A549 (cell line): Measurements from ENCODE around the gene CPT1B. TPM values are rescaled to one million over a fixed set of nuclear protein-coding genes. Genes with fewer than 3 reads are reported as not detected.
A peak's percentile ranks its signal among the peaks of the same experiment; 100 is the strongest.
"Not testable (repeated sequence)": the region's sequence is repeated elsewhere in the genome, so short reads cannot be mapped to it uniquely, and the experiment has no call there.

ENCODE experiments used
- ATAC-seq, 2 experiments: fragments of 200-7000 bp in 1 of 2; fragments of >200 bp in 1 of 2; cut with Nextera tagmentation in 1 of 2; cut with Tn5 transposase in 1 of 2; 3 replicates each; pipeline versions ENCODE4 v1.8.0 to v1.9.1; 2018 to 2020; ENCODE audit warnings: mild to moderate bottlenecking in 1 of 2, moderate library complexity in 1 of 2
- CTCF ChIA-PET: fragments of 300-600 bp; sonication (Branson Sonifier 250); formaldehyde crosslinking; extraction: SDS; loops from one replicate; lab custom pipeline; 2021; ENCODE audit warnings: antibody characterized with exemption, inconsistent platforms; lab: Yijun Ruan, JAX
- POLR2A ChIA-PET: fragments of 350-600 bp; formaldehyde crosslinking; extraction: SDS; loops from one replicate; lab custom pipeline; 2021; ENCODE audit warnings: antibody characterized with exemption, inconsistent platforms; lab: Yijun Ruan, JAX
- DNase-seq, 2 experiments: peaks; one replicate each; pipeline versions ENCODE4 v3.0.0 to v3.0.0-alpha.2; 2011 to 2016; ENCODE audit warnings: low read depth in 1 of 2, low spot score in 1 of 2
- FAIRE-seq: peaks from 2 replicates; lab custom pipeline; 2011; peaks lifted over from hg19 to GRCh38; lab: Jason Lieb, UNC
- H3K27ac ChIP-seq, 2 experiments: fragments of >200 bp; sonication (Bioruptor Twin); formaldehyde crosslinking; 3 replicates each; pipeline ENCODE4 v1.5.1; 2016 to 2017
- H3K4me1 ChIP-seq: fragments of >200 bp; sonication (Bioruptor Twin); formaldehyde crosslinking; 3 replicates; pipeline ENCODE4 v1.6.1; 2016
- H3K4me2 ChIP-seq: fragments of >200 bp; sonication (Bioruptor Twin); formaldehyde crosslinking; 3 replicates; pipeline ENCODE4 v1.6.1; 2016
- H3K4me3 ChIP-seq: fragments of >200 bp; sonication (Bioruptor Twin); formaldehyde crosslinking; 3 replicates; pipeline ENCODE4 v1.5.1; 2016
- H3K9me3 ChIP-seq: fragments of >200 bp; sonication (Bioruptor Twin); formaldehyde crosslinking; 3 replicates; pipeline ENCODE4 v1.6.1; 2016
- BHLHE40 ChIP-seq: IDR thresholded peaks from 2 replicates; pipeline ENCODE4 v1.6.1; 2012; ENCODE audit warnings: low read depth, low read length, inconsistent platforms
- CEBPB ChIP-seq, 2 experiments: fragments of >200 bp in 1 of 2; sonication (Bioruptor Twin) in 1 of 2; formaldehyde crosslinking in 1 of 2; IDR thresholded peaks; 2 replicates each; pipeline ENCODE4 v1.6.1; 2012 to 2016
- CHD2 ChIP-seq: fragments of 150-350 bp; IDR thresholded peaks from 2 replicates; pipeline ENCODE4 v1.6.1; 2014; ENCODE audit warnings: low read length; ENCODE audit not compliant: partially characterized antibody
- EP300 ChIP-seq, 2 experiments: fragments of >200 bp; sonication (Bioruptor Twin); formaldehyde crosslinking; IDR thresholded peaks; 2 replicates in 1 of 2; 3 replicates in 1 of 2; pipeline ENCODE4 v1.6.1; 2016 to 2017
- FOSL2 ChIP-seq, 2 experiments: fragments of 450-650 bp in 1 of 2; fragments of >200 bp in 1 of 2; sonication (Bioruptor Twin) in 1 of 2; formaldehyde crosslinking; IDR thresholded peaks; 2 replicates each; pipeline versions ENCODE4 v1.5.0 to v1.6.1; 2016 to 2020; ENCODE audit warnings: mild to moderate bottlenecking in 1 of 2, moderate library complexity in 1 of 2
- FOXS1 ChIP-seq: fragments of 250-450 bp; sonication (Bioruptor Pico); IDR thresholded peaks from 2 replicates; pipeline ENCODE4 v1.5.0; 2020; ENCODE audit warnings: mild to moderate bottlenecking, moderate library complexity
- GATA3 ChIP-seq: IDR thresholded peaks from 2 replicates; pipeline ENCODE4 v1.6.1; 2012; ENCODE audit warnings: borderline replicate concordance
- HDAC2 ChIP-seq: fragments of 200-600 bp; sonication (generic); IDR thresholded peaks from 2 replicates; pipeline ENCODE4 v1.6.1; 2016
- HOXB5 ChIP-seq: fragments of 250-450 bp; sonication (Bioruptor Pico); IDR thresholded peaks from 2 replicates; pipeline ENCODE4 v1.5.0; 2020; ENCODE audit warnings: mild to moderate bottlenecking, moderate library complexity
- JUNB ChIP-seq: fragments of >200 bp; sonication (Bioruptor Twin); formaldehyde crosslinking; IDR thresholded peaks from 2 replicates; pipeline ENCODE4 v1.6.1; 2016
- KDM5A ChIP-seq: fragments of 200-600 bp; sonication (generic); IDR thresholded peaks from 2 replicates; pipeline ENCODE4 v1.6.1; 2016; ENCODE audit warnings: antibody characterized with exemption, mild to moderate bottlenecking
- MAFK ChIP-seq: fragments of 450-650 bp; IDR thresholded peaks from 2 replicates; pipeline ENCODE4 v1.6.1; 2014; ENCODE audit not compliant: partially characterized antibody
- MAX ChIP-seq: IDR thresholded peaks from 2 replicates; pipeline ENCODE4 v1.6.1; 2012
- MYC ChIP-seq: IDR thresholded peaks from 2 replicates; pipeline ENCODE4 v1.6.1; 2012; ENCODE audit warnings: mild to moderate bottlenecking, inconsistent platforms, low read length, improper control_type of control experiment, borderline replicate concordance
- NPAS2 ChIP-seq: fragments of 250-450 bp; sonication (Bioruptor Pico); IDR thresholded peaks from 2 replicates; pipeline ENCODE4 v1.8.0; 2022; ENCODE audit warnings: mild to moderate bottlenecking, moderate library complexity, borderline replicate concordance
- NR3C1 ChIP-seq: fragments of >200 bp; sonication (Bioruptor Twin); formaldehyde crosslinking; IDR thresholded peaks from 3 replicates; pipeline ENCODE4 v1.6.1; 2017
- PHF8 ChIP-seq: fragments of 200-600 bp; sonication (generic); IDR thresholded peaks from 2 replicates; pipeline ENCODE4 v1.6.1; 2016; ENCODE audit warnings: low read depth, mild to moderate bottlenecking, antibody characterized with exemption, moderate library complexity, borderline replicate concordance
- POLR2AphosphoS2 ChIP-seq: conservative IDR thresholded peaks from 2 replicates; pipeline ENCODE4 v1.6.1; 2012; ENCODE audit warnings: low read length, improper control_type of control experiment, inconsistent platforms
- RARB ChIP-seq: fragments of 250-450 bp; sonication (Bioruptor Pico); IDR thresholded peaks from 2 replicates; pipeline ENCODE4 v1.8.0; 2021; ENCODE audit warnings: mild to moderate bottlenecking, moderate library complexity
- REST ChIP-seq: fragments of 200-600 bp; sonication (generic); IDR thresholded peaks from 2 replicates; pipeline ENCODE4 v1.6.1; 2016; ENCODE audit warnings: antibody characterized with exemption, mild to moderate bottlenecking, moderate library complexity
- SREBF2 ChIP-seq: fragments of 450-650 bp; IDR thresholded peaks from 2 replicates; pipeline ENCODE4 v1.6.1; 2014; ENCODE audit warnings: mild to moderate bottlenecking, moderate library complexity
- TFCP2L1 ChIP-seq: fragments of 250-450 bp; sonication (Bioruptor Pico); IDR thresholded peaks from 2 replicates; pipeline ENCODE4 v1.5.0; 2021; ENCODE audit warnings: mild to moderate bottlenecking
- ZFP36 ChIP-seq: fragments of 450-650 bp; IDR thresholded peaks from 2 replicates; pipeline ENCODE4 v1.6.1; 2014; ENCODE audit warnings: borderline replicate concordance; ENCODE audit not compliant: partially characterized antibody
- WGBS: methylation state at CpG from one replicate; pipeline ENCODE4 v1.1.6; 2017; ENCODE audit errors: missing lambda C conversion rate; 5-methylcytosine and 5-hydroxymethylcytosine counted together
- polyA plus RNA-seq, 4 experiments: library from polyadenylated mRNA; depleted of rRNA in 3 of 4; stranded (reverse); fragments of >200 nt; fragmentation: RNase III in 1 of 4; extraction: RNeasy Plus Mini Kit Qiagen cat#74134 plus additional on column Dnase treatment in 1 of 4; gene quantifications; 2 replicates in 3 of 4; 3 replicates in 1 of 4; pipeline ENCODE4 v1.2.3, GENCODE V29; 2011 to 2017
- TF ChIP-seq, protein P1 (sequence below): fragments of 250-450 bp; sonication (Bioruptor Pico); IDR thresholded peaks from 2 replicates; pipeline ENCODE4 v1.5.0; 2020; ENCODE audit warnings: low read depth, mild to moderate bottlenecking, moderate library complexity
- TF ChIP-seq, protein P2 (sequence below): fragments of >200 bp; sonication (Bioruptor Twin); formaldehyde crosslinking; IDR thresholded peaks from 3 replicates; pipeline ENCODE4 v1.5.1; 2016

Gene CPT1B
- polyA plus RNA-seq, 2 of the 4 experiments (the other 2 are of a cell fraction): 12.1 to 26.5 TPM

- WGBS: 14% methylated on average over 5 of the region's 5 CpGs
- not testable (repeated sequence) for FAIRE-seq, H3K9me3 ChIP-seq, H3K4me3 ChIP-seq
- TF ChIP-seq FOSL2 (IDR thresholded peaks at IDR 0.05): peak; percentile 58; the same call in 1 of the 2 replicates
- peak; percentile 83 for TF ChIP-seq FOSL2 (CRISPR knock-in tag; IDR thresholded peaks at IDR 0.05)
- peak in 1 of 2 experiments; percentile 18; a peak in 1 of 5 replicates for TF ChIP-seq EP300 (IDR thresholded peaks at IDR 0.05)
- peak; percentile 79 to 88 for TF ChIP-seq CEBPB (IDR thresholded peaks at IDR 0.05)
- TF ChIP-seq JUNB: peak; percentile 43; the same call in 1 of the 2 replicates
- peaks cover 69% of the 10 kb centered on the region for H3K4me1 ChIP-seq
- DNase-seq (peak in 1 of 2 experiments; percentile 72), ATAC-seq (peak in 1 of 2 experiments; percentile 43; a peak in 3 of 6 replicates)
- POLR2A ChIA-PET: interaction anchor here (0.9 to 1.1 kb wide), 3 partner anchors 10 to 21 kb away, joined by 3 to 5 read pairs (median 5); partner anchors contain the start of gene SYCE3
- H3K4me2 ChIP-seq: peak overlapping the region; percentile 50
- H3K27ac ChIP-seq: peak overlapping the region; percentile 76 to 92; a peak in 5 of 6 replicates
- CTCF ChIA-PET: interaction anchor here (1.0 to 4.1 kb wide), 2 partner anchors 16 to 21 kb away, joined by 3 to 19 read pairs; partner anchors contain the start of genes SCO2 and SYCE3
These were observed 36.6 kb downstream of the CPT1B start for GRCh38 chr22:50541667-50542026.

DNA sequence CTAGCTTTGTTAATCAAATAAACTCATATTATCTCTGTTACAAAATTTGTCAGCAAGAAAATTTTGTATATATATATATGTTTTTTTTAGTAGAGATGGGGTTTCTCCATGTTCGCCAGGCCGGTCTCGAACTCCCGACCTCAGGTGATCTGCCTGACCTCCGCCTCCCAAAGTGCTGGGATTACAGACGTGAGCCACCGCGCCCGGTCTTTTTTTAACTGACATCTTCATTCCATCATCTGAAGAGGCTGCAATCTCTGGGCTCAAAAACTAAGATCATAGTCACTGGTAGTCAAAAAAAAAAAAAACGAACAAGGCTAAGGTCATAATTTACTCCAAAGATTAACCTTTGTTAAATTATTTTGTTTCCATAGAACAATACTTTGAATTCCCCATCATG lies 37.8 kb downstream of the CPT1B start:
- peaks cover 61% of the 10 kb centered on the region for H3K4me1 ChIP-seq
- H3K9me3 ChIP-seq: no peaks in the 10 kb centered on the region
- no peak for FAIRE-seq
- CTCF ChIA-PET: interaction anchor here (0.6 to 4.1 kb wide), 5 partner anchors 15 to 107 kb away, joined by 3 to 19 read pairs (median 5); partner anchors contain the start of genes SCO2 and SYCE3
- 79% methylated on average over 10 of the region's 10 CpGs for whole genome bisulfite sequencing
- peak overlapping the region; percentile 75 for H3K4me2 ChIP-seq
- H3K27ac ChIP-seq: peak overlapping the region; percentile 76 to 92
- TF ChIP-seq FOSL2 (IDR thresholded peaks at IDR 0.05) (no peak), FOSL2 (CRISPR knock-in tag; IDR thresholded peaks at IDR 0.05) (no peak), FOXS1 (CRISPR knock-in tag) (no peak), HOXB5 (no peak), SREBF2 (no peak), MAX (no peak), REST (no peak), POLR2AphosphoS2 (no peak), KDM5A (no peak), PHF8 (no peak), GATA3 (no peak), RARB (CRISPR knock-in tag) (no peak), TFCP2L1 (CRISPR knock-in tag) (no peak)
- POLR2A ChIA-PET: interaction anchor here (0.5 to 1.8 kb wide), 3 partner anchors 8 to 29 kb away, joined by 4 to 13 read pairs (median 5); no protein-coding TSS in a partner anchor
- ATAC-seq: no peak
- H3K4me3 ChIP-seq: no peak overlapping the region
- DNase-seq: no peak

- no peaks in the 10 kb centered on the region for H3K9me3 ChIP-seq
- no peak overlapping the region for H3K4me3 ChIP-seq
- H3K4me2 ChIP-seq: no peak overlapping the region; the same call in 2 of the 3 replicates
- ChIA-PET POLR2A (no interaction called here), CTCF (interaction anchor here (0.9 to 4.1 kb wide), 4 partner anchors 12 to 82 kb away, joined by 3 to 19 read pairs (median 6); partner anchors contain the start of gene SYCE3)
- peaks cover 57% of the 10 kb centered on the region for H3K4me1 ChIP-seq
- no peak for FAIRE-seq
- peak overlapping the region in 1 of 2 experiments; percentile 92; a peak in 3 of 6 replicates for H3K27ac ChIP-seq
- no peak for ATAC-seq
- WGBS: 93% methylated on average over 13 of the region's 13 CpGs
- no peak for DNase-seq
- TF ChIP-seq NR3C1 (no peak), BHLHE40 (no peak), FOXS1 (CRISPR knock-in tag) (no peak), MAFK (no peak), EP300 (IDR thresholded peaks at IDR 0.05) (no peak), TFCP2L1 (CRISPR knock-in tag) (no peak), NPAS2 (no peak), ZFP36 (no peak), HDAC2 (no peak), CHD2 (no peak), MYC (no peak)
- TF ChIP-seq, protein P1, sequence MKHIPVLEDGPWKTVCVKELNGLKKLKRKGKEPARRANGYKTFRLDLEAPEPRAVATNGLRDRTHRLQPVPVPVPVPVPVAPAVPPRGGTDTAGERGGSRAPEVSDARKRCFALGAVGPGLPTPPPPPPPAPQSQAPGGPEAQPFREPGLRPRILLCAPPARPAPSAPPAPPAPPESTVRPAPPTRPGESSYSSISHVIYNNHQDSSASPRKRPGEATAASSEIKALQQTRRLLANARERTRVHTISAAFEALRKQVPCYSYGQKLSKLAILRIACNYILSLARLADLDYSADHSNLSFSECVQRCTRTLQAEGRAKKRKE (CRISPR knock-in tag): no peak
- TF ChIP-seq, protein P2, sequence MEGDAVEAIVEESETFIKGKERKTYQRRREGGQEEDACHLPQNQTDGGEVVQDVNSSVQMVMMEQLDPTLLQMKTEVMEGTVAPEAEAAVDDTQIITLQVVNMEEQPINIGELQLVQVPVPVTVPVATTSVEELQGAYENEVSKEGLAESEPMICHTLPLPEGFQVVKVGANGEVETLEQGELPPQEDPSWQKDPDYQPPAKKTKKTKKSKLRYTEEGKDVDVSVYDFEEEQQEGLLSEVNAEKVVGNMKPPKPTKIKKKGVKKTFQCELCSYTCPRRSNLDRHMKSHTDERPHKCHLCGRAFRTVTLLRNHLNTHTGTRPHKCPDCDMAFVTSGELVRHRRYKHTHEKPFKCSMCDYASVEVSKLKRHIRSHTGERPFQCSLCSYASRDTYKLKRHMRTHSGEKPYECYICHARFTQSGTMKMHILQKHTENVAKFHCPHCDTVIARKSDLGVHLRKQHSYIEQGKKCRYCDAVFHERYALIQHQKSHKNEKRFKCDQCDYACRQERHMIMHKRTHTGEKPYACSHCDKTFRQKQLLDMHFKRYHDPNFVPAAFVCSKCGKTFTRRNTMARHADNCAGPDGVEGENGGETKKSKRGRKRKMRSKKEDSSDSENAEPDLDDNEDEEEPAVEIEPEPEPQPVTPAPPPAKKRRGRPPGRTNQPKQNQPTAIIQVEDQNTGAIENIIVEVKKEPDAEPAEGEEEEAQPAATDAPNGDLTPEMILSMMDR: no peak
These were observed 40.5 kb downstream of the CPT1B start for GRCh38 chr22:50537765-50538164.
